IMR-90 (cell line): ENCODE results near the gene SURF1. TPM values are rescaled to one million over a fixed set of nuclear protein-coding genes. Genes with fewer than 3 reads are reported as not detected.
"Not testable (repeated sequence)": the region's sequence is repeated elsewhere in the genome, so short reads cannot be mapped to it uniquely, and the experiment has no call there.

Source experiments
- ATAC-seq: fragments of 200-7000 bp; cut with Tn5 transposase; 2 replicates; pipeline ENCODE4 v1.9.1; 2020; ENCODE audit warnings: low read depth, mild to moderate bottlenecking, moderate library complexity
- BruUV-seq: library from RNA; stranded (reverse); fragments of 400-500 nt; replicated peaks from 2 replicates; lab custom pipeline; 2021; lab: Mats Ljungman, UMichigan
- CTCF ChIA-PET: fragments of 300-600 bp; formaldehyde crosslinking; extraction: SDS; loops from one replicate; lab custom pipeline; 2021; ENCODE audit warnings: antibody characterized with exemption; lab: Yijun Ruan, JAX
- POLR2A ChIA-PET: fragments of 300-600 bp; sonication (Branson Sonifier 250); formaldehyde crosslinking; loops from one replicate; lab custom pipeline; 2022; ENCODE audit warnings: antibody characterized with exemption; ENCODE audit not compliant: unreplicated experiment; lab: Charles Lee
- DNase-seq: peaks from one replicate; pipeline ENCODE4 v3.0.0; 2013
- H2AFZ ChIP-seq: replicated peaks from 2 replicates; pipeline ENCODE3; 2013; ENCODE audit warnings: low read length, mild to moderate bottlenecking; ENCODE audit not compliant: poor library complexity
- H2AK5ac ChIP-seq: 2 replicates; pipeline ENCODE4 v1.6.1; 2013; ENCODE audit warnings: low read depth, low read length, inconsistent platforms
- H2AK9ac ChIP-seq: replicated peaks from 2 replicates; pipeline ENCODE3; 2013; ENCODE audit warnings: mild to moderate bottlenecking, low read depth, low read length, moderate library complexity; ENCODE audit not compliant: poor library complexity
- H2BK120ac ChIP-seq: 2 replicates; pipeline ENCODE4 v1.6.1; 2013; ENCODE audit warnings: low read depth, low read length, inconsistent platforms
- H2BK15ac ChIP-seq: 3 replicates; pipeline ENCODE4 v1.6.1; 2013; ENCODE audit warnings: low read depth, low read length, inconsistent platforms
- H2BK20ac ChIP-seq: 2 replicates; pipeline ENCODE4 v1.6.1; 2013; ENCODE audit warnings: low read depth, mild to moderate bottlenecking, inconsistent platforms, low read length, moderate library complexity
- H2BK5ac ChIP-seq: 2 replicates; pipeline ENCODE4 v1.6.1; 2013; ENCODE audit warnings: mild to moderate bottlenecking, low read depth, low read length, inconsistent platforms; ENCODE audit not compliant: poor library complexity, severe bottlenecking
- H3K14ac ChIP-seq: replicated peaks from 2 replicates; pipeline ENCODE4 v1.6.1; 2013; ENCODE audit warnings: low read depth, low read length, inconsistent platforms
- H3K18ac ChIP-seq: 2 replicates; pipeline ENCODE4 v1.6.1; 2013; ENCODE audit warnings: low read depth, low read length, control low read depth
- H3K23ac ChIP-seq: 2 replicates; pipeline ENCODE4 v1.6.1; 2013; ENCODE audit warnings: low read depth, low read length, inconsistent platforms
- H3K27ac ChIP-seq: 2 replicates; pipeline ENCODE4 v1.5.1; 2013; ENCODE audit warnings: mild to moderate bottlenecking, control low read depth, low read length; ENCODE audit not compliant: insufficient read depth
- H3K27me3 ChIP-seq: 2 replicates; pipeline ENCODE4 v1.6.1; 2013; ENCODE audit warnings: low read length; ENCODE audit not compliant: control insufficient read depth, insufficient read depth
- H3K36me3 ChIP-seq: 2 replicates; pipeline ENCODE4 v1.6.1; 2013; ENCODE audit warnings: low read length, mixed read lengths; ENCODE audit not compliant: control insufficient read depth, insufficient read depth
- H3K4ac ChIP-seq: 2 replicates; pipeline ENCODE4 v1.6.1; 2013; ENCODE audit warnings: low read depth, low read length, inconsistent platforms
- H3K4me1 ChIP-seq: 2 replicates; pipeline ENCODE4 v1.6.1; 2013; ENCODE audit warnings: low read length, mixed read lengths; ENCODE audit not compliant: control insufficient read depth, insufficient read depth
- H3K4me2 ChIP-seq: 2 replicates; pipeline ENCODE4 v1.6.1; 2013; ENCODE audit warnings: low read depth, mild to moderate bottlenecking, control low read depth, low read length, moderate library complexity
- H3K4me3 ChIP-seq: 2 replicates; pipeline ENCODE4 v1.5.1; 2013; ENCODE audit warnings: low read depth, mild to moderate bottlenecking, control low read depth, low read length, moderate library complexity; ENCODE audit not compliant: insufficient read depth
- H3K56ac ChIP-seq: 2 replicates; pipeline ENCODE4 v1.6.1; 2013; ENCODE audit warnings: low read length, inconsistent platforms; ENCODE audit not compliant: insufficient read depth; ENCODE audit errors: extremely low read depth
- H3K79me1 ChIP-seq, 2 experiments: 2 replicates each; pipeline ENCODE4 v1.6.1; 2013; ENCODE audit warnings: low read length in 2 of 2, inconsistent platforms in 1 of 2, low read depth in 1 of 2
- H3K9ac ChIP-seq: 2 replicates; pipeline ENCODE4 v1.6.1; 2013; ENCODE audit warnings: low read depth, low read length, control low read depth
- H3K9me1 ChIP-seq: 2 replicates; pipeline ENCODE4 v1.6.1; 2013; ENCODE audit warnings: low read length, inconsistent platforms; ENCODE audit not compliant: insufficient read depth
- H3K9me3 ChIP-seq: 2 replicates; pipeline ENCODE4 v1.6.1; 2013; ENCODE audit warnings: low read length; ENCODE audit not compliant: control insufficient read depth, insufficient read depth
- H4K20me1 ChIP-seq: 2 replicates; pipeline ENCODE4 v1.6.1; 2013; ENCODE audit warnings: low read length, inconsistent platforms; ENCODE audit not compliant: insufficient read depth
- H4K5ac ChIP-seq: 2 replicates; pipeline ENCODE4 v1.6.1; 2013; ENCODE audit warnings: mild to moderate bottlenecking, low read depth, low read length, control low read depth
- H4K8ac ChIP-seq, 2 experiments: 2 replicates each; pipeline ENCODE4 v1.6.1; 2013; ENCODE audit warnings: low read depth in 2 of 2, low read length in 2 of 2, control low read depth in 1 of 2, inconsistent platforms in 1 of 2
- H4K91ac ChIP-seq: 2 replicates; pipeline ENCODE4 v1.6.1; 2013; ENCODE audit warnings: low read depth, low read length, inconsistent platforms; ENCODE audit not compliant: insufficient read depth
- CTCF ChIP-seq: conservative IDR thresholded peaks from 2 replicates; pipeline ENCODE4 v1.5.1; 2012; ENCODE audit warnings: mild to moderate bottlenecking, low read depth, low read length, improper control_type of control experiment
- RAD21 ChIP-seq: IDR thresholded peaks from 2 replicates; pipeline ENCODE4 v1.6.1; 2012; ENCODE audit warnings: low read length, improper control_type of control experiment
- SMC3 ChIP-seq: fragments of 150-350 bp; IDR thresholded peaks from 2 replicates; pipeline ENCODE4 v1.6.1; 2016; ENCODE audit warnings: low read depth, mild to moderate bottlenecking, antibody characterized with exemption, low read length, moderate library complexity
- WGBS, 2 experiments: methylation state at CpG; one replicate each; pipeline versions ENCODE4 v1.1.5 to v1.1.7; 2013; ENCODE audit warnings: missing lambda C conversion rate in 2 of 2; ENCODE audit not compliant: insufficient read length in 1 of 2; ENCODE audit errors: extremely low coverage in 2 of 2; 5-methylcytosine and 5-hydroxymethylcytosine counted together
- dilution Hi-C: fragments of 300-500 bp; cut with HindIII; formaldehyde crosslinking; loops from one replicate; pipeline ENCODE4 v1.14.3; 2018; ENCODE audit warnings: low sequenced_read_pairs; ENCODE audit not compliant: unreplicated experiment
- in situ Hi-C: fragments of 300-500 bp; cut with MboI; formaldehyde crosslinking; loops from 3 replicates; pipeline ENCODE4 v1.14.3; 2019; ENCODE audit warnings: low sequenced_read_pairs, inconsistent platforms, mixed read lengths
- intact Hi-C: fragments of 100-400 bp; cut with micrococcal nuclease; formaldehyde crosslinking; loops from 2 replicates; pipeline ENCODE4 v1.10.0; 2022
- polyA plus RNA-seq, 3 experiments: library from polyadenylated mRNA; depleted of rRNA; stranded (reverse); fragments of >200 nt; gene quantifications; 2 replicates each; pipeline ENCODE4 v1.2.3, GENCODE V29; 2012; ENCODE audit warnings: low replicate concordance in 1 of 3
- total RNA-seq: library from RNA; depleted of rRNA; stranded (reverse); fragments of >200 nt; gene quantifications from 2 replicates; pipeline ENCODE4 v1.2.3, GENCODE V29; 2012

SURF1 gene
- total and polyA plus RNA-seq, 2 of the 4 experiments (the other 2 are of a cell fraction) = 15.1 to 24.5 TPM

- 80% methylated on average over 1 of the region's 21 CpGs; no CpG with 5 or more reads in 1 of the 2 experiments for WGBS, 2 experiments
- H2AFZ ChIP-seq, in situ Hi-C loops: not testable (repeated sequence)
Observed at GRCh38 chr9:133329306-133330156, 26.8 kb downstream of the SURF1 start.

More at GRCh38 chr9:133329306-133330156, 26.8 kb downstream of the SURF1 start:
- CTCF ChIA-PET = interaction anchor here (1.1 to 1.2 kb wide), 2 partner anchors 11 to 13 kb away, joined by 3 to 4 read pairs; no protein-coding TSS in a partner anchor
- H3K4me3 ChIP-seq, dilution Hi-C loops, DNase-seq, H3K23ac ChIP-seq, H2BK120ac ChIP-seq, H3K14ac ChIP-seq, H4K8ac ChIP-seq, H4K91ac ChIP-seq, H3K9me3 ChIP-seq, H3K9me1 ChIP-seq, H3K9ac ChIP-seq, H3K56ac ChIP-seq, H3K18ac ChIP-seq, H3K27ac ChIP-seq, H2BK15ac ChIP-seq, H2AK5ac ChIP-seq, H4K5ac ChIP-seq, H3K4ac ChIP-seq, H2BK20ac ChIP-seq, H2BK5ac ChIP-seq, H3K27me3 ChIP-seq, H2AK9ac ChIP-seq, H3K4me2 ChIP-seq, H3K4me1 ChIP-seq, ATAC-seq, H4K20me1 ChIP-seq, BruUV-seq: not testable (repeated sequence)
- TF ChIP-seq SMC3 (0 out of 2 replicates have a peak, but pooled peaks have one; percentile 26), RAD21 (peak; percentile 50), CTCF (peak; percentile 45)
- intact Hi-C loops = loop anchor here (1.0 kb wide), 1 partner anchor 144 kb away; no protein-coding TSS in a partner anchor
- POLR2A ChIA-PET = interaction anchor here (0.6 kb wide), 1 partner anchor 135 kb away, joined by 7 read pairs; no protein-coding TSS in a partner anchor
- Histone ChIP-seq H3K79me1 (peaks cover 15 to 17% of the 10 kb centered on the region in 2 experiments; a peak in 3 of 4 replicates), H3K36me3 (peaks cover 35% of the 10 kb centered on the region)
